IPS DF 6.9 (cell line): Measurements from ENCODE around the gene ARMC5.

Source experiments
- DNase-seq: peaks from one replicate; pipeline ENCODE4 v3.0.0-alpha.2; 2013; ENCODE audit warnings: low read depth, low spot score
- H3K27ac ChIP-seq: one replicate; pipeline ENCODE4 v1.5.1; 2013; ENCODE audit warnings: low read length, control low read depth
- H3K27me3 ChIP-seq: 2 replicates; pipeline ENCODE4 v1.6.1; 2013; ENCODE audit warnings: mild to moderate bottlenecking, low read length; ENCODE audit not compliant: control insufficient read depth, insufficient read depth
- H3K36me3 ChIP-seq: 2 replicates; pipeline ENCODE4 v1.6.1; 2013; ENCODE audit warnings: low read length; ENCODE audit not compliant: control insufficient read depth, insufficient read depth
- H3K4me1 ChIP-seq: 2 replicates; pipeline ENCODE4 v1.6.1; 2013; ENCODE audit warnings: low read length; ENCODE audit not compliant: control insufficient read depth, insufficient read depth
- H3K4me3 ChIP-seq: 2 replicates; pipeline ENCODE4 v1.5.1; 2013; ENCODE audit warnings: mild to moderate bottlenecking, low read length
- H3K9me3 ChIP-seq: 2 replicates; pipeline ENCODE4 v1.6.1; 2013; ENCODE audit warnings: low read length, inconsistent platforms; ENCODE audit not compliant: control insufficient read depth, insufficient read depth
- WGBS: extraction: QIAGEN DNeasy Blood & Tissue Kit; methylation state at CpG from one replicate; pipeline ENCODE4 v1.1.7; 2013; ENCODE audit warnings: mixed read lengths, missing lambda C conversion rate; ENCODE audit not compliant: insufficient read length, insufficient coverage; 5-methylcytosine and 5-hydroxymethylcytosine counted together

ARMC5 gene

DNA sequence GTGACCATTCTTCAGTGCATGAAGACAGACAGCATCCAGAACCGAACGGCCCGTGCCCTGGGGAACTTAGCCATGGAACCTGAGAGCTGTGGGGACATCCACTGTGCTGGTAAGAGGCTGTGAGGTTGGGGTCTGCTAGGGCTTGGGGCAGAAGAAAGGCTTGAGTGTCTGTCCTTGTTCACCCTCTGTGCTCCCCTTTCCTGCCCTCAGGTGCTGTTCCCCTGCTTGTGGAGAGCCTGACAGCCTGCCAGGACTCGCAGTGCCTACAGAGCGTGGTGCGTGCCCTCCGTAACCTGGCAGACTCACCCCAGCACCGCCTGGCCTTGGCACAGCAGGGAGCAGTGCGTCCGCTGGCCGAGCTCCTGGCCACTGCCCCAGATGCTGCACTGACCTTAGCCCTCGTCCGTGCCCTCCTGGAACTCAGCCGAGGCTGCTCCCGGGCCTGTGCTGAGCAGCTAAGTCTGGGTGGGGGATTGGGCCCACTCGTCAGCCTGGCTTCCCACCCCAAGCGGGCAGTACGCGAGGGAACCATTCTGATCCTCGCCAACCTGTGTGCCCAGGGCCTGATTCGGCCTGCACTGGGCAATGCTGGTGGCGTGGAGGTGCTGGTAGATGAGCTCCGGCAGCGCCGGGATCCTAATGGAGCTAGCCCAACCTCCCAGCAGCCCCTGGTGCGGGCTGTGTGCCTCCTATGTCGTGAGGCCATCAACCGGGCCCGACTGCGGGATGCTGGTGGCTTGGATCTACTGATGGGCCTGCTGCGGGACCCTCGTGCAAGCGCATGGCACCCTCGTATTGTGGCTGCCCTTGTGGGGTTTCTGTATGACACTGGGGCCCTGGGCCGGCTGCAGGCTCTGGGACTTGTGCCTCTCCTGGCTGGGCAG, 2.9 kb downstream of the ARMC5 start:
- Histone ChIP-seq H3K27ac (no peak overlapping the region), H3K36me3 (no peaks in the 10 kb centered on the region), H3K9me3 (no peaks in the 10 kb centered on the region), H3K4me3 (no peak overlapping the region), H3K27me3 (no peaks in the 10 kb centered on the region), H3K4me1 (no peaks in the 10 kb centered on the region; the same call in 1 of the 2 replicates)
- WGBS = no CpG with 5 or more reads among the region's 35 CpGs
- DNase-seq = no peak

DNA sequence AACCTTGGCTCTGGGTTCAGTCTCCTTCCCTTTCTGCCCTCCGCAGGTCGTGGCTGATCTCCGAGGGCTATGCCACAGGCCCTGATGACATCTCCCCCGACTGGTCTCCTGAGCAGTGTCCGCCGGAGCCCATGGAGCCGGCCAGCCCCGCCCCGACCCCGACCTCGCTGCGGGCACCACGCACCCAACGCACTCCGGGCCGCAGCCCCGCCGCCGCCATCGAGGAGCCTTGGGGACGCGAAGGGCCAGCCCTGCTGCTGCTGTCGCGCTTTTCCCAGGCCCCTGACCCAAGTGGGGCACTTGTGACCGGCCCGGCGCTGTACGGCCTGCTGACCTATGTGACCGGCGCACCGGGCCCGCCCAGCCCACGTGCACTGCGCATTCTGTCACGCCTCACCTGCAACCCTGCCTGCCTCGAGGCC, 5.1 kb downstream of the ARMC5 start:
- Histone ChIP-seq H3K9me3 (no peaks in the 10 kb centered on the region), H3K27me3 (no peaks in the 10 kb centered on the region), H3K4me3 (no peak overlapping the region), H3K36me3 (no peaks in the 10 kb centered on the region), H3K27ac (no peak overlapping the region), H3K4me1 (no peaks in the 10 kb centered on the region; the same call in 1 of the 2 replicates)
- no peak for DNase-seq
- no CpG with 5 or more reads among the region's 36 CpGs for WGBS

DNA sequence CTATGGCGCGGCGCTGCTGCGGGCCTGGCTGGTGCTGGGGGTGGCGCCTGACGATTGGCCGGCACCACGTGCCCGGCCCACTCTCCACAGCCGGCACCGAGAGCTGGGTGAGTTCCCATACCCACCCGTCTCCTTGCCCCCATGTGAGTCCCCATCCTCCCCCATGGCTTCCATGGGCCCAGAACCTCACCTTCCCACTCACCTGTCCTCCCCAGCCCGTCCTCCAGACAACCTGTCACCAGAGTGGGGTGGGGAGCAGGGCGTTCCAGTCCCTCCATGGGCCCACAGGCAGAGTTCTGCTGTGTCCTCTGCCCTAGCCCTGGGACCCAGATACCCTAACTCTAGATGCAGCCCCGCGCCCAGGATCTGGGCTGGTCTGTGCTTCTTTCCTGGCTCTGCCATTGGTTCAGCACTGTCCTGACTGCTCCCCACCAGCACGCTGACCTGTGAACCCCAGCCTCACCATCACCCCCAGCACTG, 5.5 kb downstream of the ARMC5 start:
- no peak overlapping the region for H3K4me3 ChIP-seq
- no peaks in the 10 kb centered on the region; the same call in 1 of the 2 replicates for H3K4me1 ChIP-seq
- H3K27ac ChIP-seq = no peak overlapping the region
- WGBS = no CpG with 5 or more reads among the region's 17 CpGs
- no peak for DNase-seq
- H3K9me3 ChIP-seq = no peaks in the 10 kb centered on the region
- H3K36me3 ChIP-seq = no peaks in the 10 kb centered on the region
- H3K27me3 ChIP-seq = no peaks in the 10 kb centered on the region

DNA sequence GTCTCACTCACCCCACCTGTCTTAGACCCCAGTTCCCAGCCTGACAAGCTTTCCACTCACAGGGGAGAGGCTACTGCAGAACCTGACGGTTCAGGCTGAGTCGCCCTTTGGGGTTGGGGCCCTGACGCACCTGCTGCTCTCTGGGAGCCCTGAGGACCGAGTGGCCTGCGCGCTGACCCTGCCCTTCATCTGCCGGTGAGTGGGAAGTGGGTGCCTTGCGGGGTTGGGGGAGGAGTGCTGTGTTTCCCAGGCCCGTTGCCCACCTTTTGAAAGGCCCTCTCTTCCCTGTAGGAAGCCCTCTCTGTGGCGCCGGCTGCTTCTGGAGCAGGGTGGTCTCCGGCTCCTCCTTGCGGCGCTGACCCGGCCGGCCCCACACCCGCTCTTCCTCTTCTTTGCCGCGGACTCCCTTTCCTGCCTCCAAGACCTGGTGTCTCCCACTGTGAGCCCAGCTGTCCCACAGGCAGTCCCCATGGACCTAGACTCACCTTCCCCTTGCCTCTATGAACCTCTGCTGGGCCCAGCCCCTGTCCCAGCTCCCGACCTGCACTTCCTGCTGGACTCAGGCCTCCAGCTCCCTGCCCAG, 6.6 kb downstream of the ARMC5 start:
- H3K4me1 ChIP-seq = no peaks in the 10 kb centered on the region; the same call in 1 of the 2 replicates
- no peaks in the 10 kb centered on the region for H3K36me3 ChIP-seq
- no CpG with 5 or more reads among the region's 20 CpGs for WGBS
- no peaks in the 10 kb centered on the region for H3K27me3 ChIP-seq
- no peaks in the 10 kb centered on the region for H3K9me3 ChIP-seq
- H3K4me3 ChIP-seq = no peak overlapping the region
- no peak overlapping the region for H3K27ac ChIP-seq
- DNase-seq = no peak

DNA sequence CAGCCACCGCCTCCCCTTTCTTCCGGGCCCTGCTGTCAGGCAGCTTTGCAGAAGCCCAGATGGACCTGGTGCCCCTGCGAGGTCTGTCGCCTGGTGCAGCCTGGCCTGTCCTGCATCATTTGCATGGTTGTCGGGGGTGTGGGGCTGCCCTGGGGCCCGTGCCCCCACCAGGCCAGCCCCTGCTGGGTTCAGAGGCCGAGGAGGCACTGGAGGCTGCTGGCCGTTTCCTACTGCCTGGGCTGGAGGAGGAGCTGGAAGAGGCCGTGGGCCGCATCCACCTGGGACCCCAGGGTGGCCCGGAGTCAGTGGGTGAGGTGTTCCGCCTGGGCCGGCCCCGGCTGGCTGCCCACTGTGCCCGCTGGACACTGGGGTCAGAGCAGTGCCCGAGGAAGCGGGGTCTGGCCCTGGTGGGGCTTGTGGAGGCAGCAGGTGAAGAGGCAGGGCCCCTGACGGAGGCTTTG, 7.1 kb downstream of the ARMC5 start:
- H3K4me1 ChIP-seq = no peaks in the 10 kb centered on the region; the same call in 1 of the 2 replicates
- no peak overlapping the region for H3K4me3 ChIP-seq
- no peak for DNase-seq
- no peaks in the 10 kb centered on the region for H3K36me3 ChIP-seq
- no CpG with 5 or more reads among the region's 18 CpGs for WGBS
- no peak overlapping the region for H3K27ac ChIP-seq
- no peaks in the 10 kb centered on the region for H3K27me3 ChIP-seq
- no peaks in the 10 kb centered on the region for H3K9me3 ChIP-seq

DNA sequence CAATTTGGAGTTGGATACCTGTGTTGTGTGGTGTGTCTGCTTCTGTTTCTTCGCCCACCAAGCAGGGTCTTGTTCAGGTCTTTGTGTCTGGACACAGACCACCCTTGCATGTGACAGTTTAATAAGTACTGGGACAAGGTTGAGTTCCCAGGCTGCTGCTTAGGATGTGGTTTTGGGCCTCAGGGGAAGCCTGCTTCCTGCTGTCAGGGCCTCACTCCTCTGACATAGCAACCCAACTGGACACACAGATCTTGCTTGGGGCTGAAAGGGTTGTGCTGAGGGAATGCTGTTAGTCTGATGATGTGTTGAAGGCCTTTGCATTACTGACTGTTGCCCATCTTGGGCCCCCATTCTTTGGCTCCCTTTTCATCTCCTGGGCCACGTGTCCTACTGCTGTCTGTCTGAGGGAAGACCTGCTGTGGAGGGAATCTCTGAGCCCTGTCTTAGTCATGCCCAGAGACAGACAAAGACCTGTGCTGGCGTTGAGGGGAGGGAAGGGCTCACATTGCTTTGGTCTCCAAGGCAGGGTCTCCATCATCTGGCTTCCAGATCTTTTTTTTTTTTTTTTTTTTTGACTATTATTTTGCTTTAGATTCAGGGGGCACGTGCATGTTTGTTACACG, 8.0 kb downstream of the ARMC5 start:
- WGBS = no CpG with 5 or more reads among the region's 5 CpGs
- DNase-seq = no peak
- H3K4me1 ChIP-seq = no peaks in the 10 kb centered on the region; the same call in 1 of the 2 replicates
- no peaks in the 10 kb centered on the region for H3K36me3 ChIP-seq
- H3K9me3 ChIP-seq = no peaks in the 10 kb centered on the region
- no peak overlapping the region for H3K27ac ChIP-seq
- H3K27me3 ChIP-seq = no peaks in the 10 kb centered on the region
- no peak overlapping the region for H3K4me3 ChIP-seq

DNA sequence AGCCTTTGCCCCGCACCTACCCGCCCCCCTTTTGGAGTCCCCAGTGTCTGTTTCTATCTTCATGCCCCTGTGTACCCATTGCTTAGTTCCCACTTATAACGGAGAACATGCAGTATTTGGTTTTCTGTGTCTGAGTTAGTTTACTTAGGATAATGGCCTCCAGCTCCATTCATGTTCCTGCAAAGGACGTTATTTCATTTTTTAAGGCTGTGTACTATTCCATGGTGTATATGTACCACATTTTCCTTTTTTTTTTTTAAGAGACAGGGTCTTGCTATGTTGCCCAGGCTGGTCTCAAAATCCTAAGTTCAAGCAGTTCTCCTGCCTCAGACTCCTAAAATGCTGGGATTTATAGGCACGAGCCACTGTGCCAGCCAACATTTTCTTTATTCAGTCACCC, 8.6 kb downstream of the ARMC5 start:
- H3K4me3 ChIP-seq = no peak overlapping the region
- no CpG with 5 or more reads among the region's 5 CpGs for WGBS

DNA sequence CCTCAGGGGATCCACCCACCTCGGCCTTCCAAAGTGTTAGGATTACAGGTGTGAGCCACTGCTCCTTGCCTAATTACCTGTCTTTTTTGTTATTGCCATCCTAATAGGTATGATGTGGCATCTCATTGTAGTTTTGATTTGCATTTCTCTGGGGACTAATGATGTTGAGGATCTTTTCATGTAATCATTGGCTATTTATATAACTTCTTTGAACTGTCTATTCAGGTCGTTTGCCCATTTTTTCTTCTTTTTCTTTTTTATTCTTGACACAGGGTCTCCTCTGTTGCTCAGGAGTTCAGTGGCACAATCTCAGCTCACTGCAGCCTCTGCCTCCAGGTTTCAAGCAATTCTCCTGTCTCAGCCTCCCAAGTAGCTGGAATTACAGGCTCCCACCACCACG, 11.3 kb downstream of the ARMC5 start:
- peaks cover 1% of the 10 kb centered on the region; the same call in 1 of the 2 replicates for H3K27me3 ChIP-seq
- WGBS = no CpG with 5 or more reads among the region's 3 CpGs
- H3K4me3 ChIP-seq = no peak overlapping the region
- H3K27ac ChIP-seq = no peak overlapping the region
- DNase-seq = no peak
- H3K4me1 ChIP-seq = no peaks in the 10 kb centered on the region
- no peaks in the 10 kb centered on the region for H3K9me3 ChIP-seq
- H3K36me3 ChIP-seq = no peaks in the 10 kb centered on the region

More for the DNA sequence above, 8.6 kb downstream of the ARMC5 start:
- DNase-seq = no peak
- Histone ChIP-seq H3K36me3 (no peaks in the 10 kb centered on the region), H3K27ac (no peak overlapping the region), H3K9me3 (no peaks in the 10 kb centered on the region), H3K4me1 (no peaks in the 10 kb centered on the region; the same call in 1 of the 2 replicates), H3K27me3 (no peaks in the 10 kb centered on the region)

DNA sequence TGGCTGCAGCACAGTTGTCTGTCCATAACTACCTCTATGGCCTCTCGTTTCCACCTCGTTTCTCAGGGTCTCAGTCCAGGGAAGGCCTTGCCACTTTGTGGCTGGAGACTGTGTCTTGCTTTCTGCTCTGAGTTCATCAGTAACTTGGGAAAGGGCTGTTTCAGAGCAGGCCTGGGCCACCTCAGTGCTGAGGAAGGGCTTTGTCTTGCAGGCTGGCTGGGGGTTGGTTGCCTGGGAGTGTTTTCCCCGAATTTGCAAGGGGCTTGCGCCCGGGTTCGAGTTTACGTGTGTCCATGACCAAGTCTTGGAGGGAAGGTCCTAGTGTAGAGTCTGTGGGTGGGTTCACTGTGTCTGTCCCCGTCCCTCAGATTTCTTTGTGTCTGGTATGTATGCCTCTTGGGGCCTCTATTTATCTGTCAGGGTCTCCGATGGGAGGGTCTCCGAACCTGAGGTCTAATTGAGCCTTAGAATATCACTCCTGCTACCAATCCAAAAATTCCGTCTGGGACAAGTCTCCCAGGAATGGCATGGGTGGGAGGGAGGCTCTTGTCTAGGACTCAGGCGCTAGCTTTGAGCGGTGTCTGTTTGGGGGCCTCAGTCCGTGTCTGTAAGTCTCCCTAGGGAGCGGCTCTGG, 12.1 kb downstream of the ARMC5 start:
- no peak for DNase-seq
- H3K36me3 ChIP-seq = no peaks in the 10 kb centered on the region
- H3K4me3 ChIP-seq = peak overlapping the region; percentile 49; the same call in 1 of the 2 replicates
- H3K27me3 ChIP-seq = peaks cover 1% of the 10 kb centered on the region; the same call in 1 of the 2 replicates
- no CpG with 5 or more reads among the region's 15 CpGs for WGBS
- no peaks in the 10 kb centered on the region for H3K9me3 ChIP-seq
- H3K27ac ChIP-seq = no peak overlapping the region
- H3K4me1 ChIP-seq = no peaks in the 10 kb centered on the region
